Fibroblast of lung (primary cell): Measurements from ENCODE around the gene TTL. TPM values are rescaled to one million over a fixed set of nuclear protein-coding genes. Genes with fewer than 3 reads are reported as not detected.

Experiments used
- DNase-seq, 2 donors: peaks; one replicate each; pipeline versions ENCODE4 v3.0.0 to v3.0.0-alpha.2; 2010; ENCODE audit warnings: low read depth in 2 of 2
- H2AFZ ChIP-seq: 2 replicates; pipeline ENCODE4 v1.5.1; 2012; ENCODE audit warnings: low read length, control low read depth, inconsistent platforms
- H3K27ac ChIP-seq: 2 replicates; pipeline ENCODE4 v1.5.1; 2011; ENCODE audit warnings: low read length, control low read depth; ENCODE audit not compliant: insufficient read depth
- H3K27me3 ChIP-seq: 2 replicates; pipeline ENCODE4 v1.5.1; 2011; ENCODE audit warnings: mild to moderate bottlenecking, low read length; ENCODE audit not compliant: control insufficient read depth, insufficient read depth
- H3K36me3 ChIP-seq: 2 replicates; pipeline ENCODE4 v1.5.1; 2011; ENCODE audit warnings: low read length; ENCODE audit not compliant: control insufficient read depth, insufficient read depth
- H3K4me1 ChIP-seq: 2 replicates; pipeline ENCODE4 v1.5.1; 2011; ENCODE audit warnings: low read length; ENCODE audit not compliant: control insufficient read depth, insufficient read depth; ENCODE audit errors: extremely low read depth
- H3K4me2 ChIP-seq: 2 replicates; pipeline ENCODE4 v1.5.1; 2011; ENCODE audit warnings: low read length, control low read depth; ENCODE audit not compliant: insufficient read depth; ENCODE audit errors: extremely low read depth
- H3K4me3 ChIP-seq, 4 experiments: fragments of 200-600 bp in 1 of 4; sonication (generic) in 1 of 4; replicated peaks in 1 of 4; 2 replicates each; pipeline ENCODE4 v1.5.1; 2011 to 2016; ENCODE audit warnings: low read length in 4 of 4, low read depth in 3 of 4, mild to moderate bottlenecking in 3 of 4, control low read depth in 2 of 4, inconsistent platforms in 1 of 4, mixed read lengths in 1 of 4; ENCODE audit not compliant: insufficient read depth in 1 of 4; ENCODE audit errors: control extremely low read depth in 1 of 4
- H3K79me2 ChIP-seq: 2 replicates; pipeline ENCODE4 v1.5.1; 2012; ENCODE audit warnings: mild to moderate bottlenecking, low read length, inconsistent platforms; ENCODE audit not compliant: control insufficient read depth, insufficient read depth
- H3K9ac ChIP-seq: 2 replicates; pipeline ENCODE4 v1.5.1; 2011; ENCODE audit warnings: mild to moderate bottlenecking, low read length, control low read depth; ENCODE audit not compliant: insufficient read depth
- H3K9me3 ChIP-seq: 2 replicates; pipeline ENCODE4 v1.5.1; 2012; ENCODE audit warnings: low read depth, low read length; ENCODE audit not compliant: control insufficient read depth, insufficient read depth
- H4K20me1 ChIP-seq: 2 replicates; pipeline ENCODE4 v1.5.1; 2011; ENCODE audit warnings: low read length; ENCODE audit not compliant: control insufficient read depth, insufficient read depth; ENCODE audit errors: extremely low read depth
- CTCF ChIP-seq, 2 donors: IDR thresholded peaks in 1 of 2; conservative IDR thresholded peaks in 1 of 2; 1 replicate in 1 of 2; 2 replicates in 1 of 2; pipeline ENCODE4 v1.5.1; 2011 to 2012; ENCODE audit warnings: low read length in 2 of 2, control low read depth in 1 of 2, inconsistent platforms in 1 of 2, low read depth in 1 of 2, mild to moderate bottlenecking in 1 of 2
- EZH2 ChIP-seq: IDR thresholded peaks from 2 replicates; pipeline ENCODE4 v1.5.1; 2012; ENCODE audit warnings: low read length, control low read depth, mild to moderate bottlenecking; ENCODE audit errors: missing control alignments
- polyA plus RNA-seq, 2 donors: library from polyadenylated mRNA; depleted of rRNA in 1 of 2; stranded (reverse) in 1 of 2; unstranded in 1 of 2; fragments of >200 nt; gene quantifications; 2 replicates each; pipeline ENCODE4 v1.2.1, GENCODE V29; 2011 to 2012; ENCODE audit warnings: missing spikeins in 1 of 2
- total RNA-seq: library from RNA; depleted of rRNA; stranded (reverse); fragments of >200 nt; gene quantifications from 2 replicates; pipeline ENCODE4 v1.2.1, GENCODE V29; 2014

Gene TTL
- total and polyA plus RNA-seq, 2 donors (not counting 1 experiment from before 2014, with no cell fraction given) = 28.2 to 30.9 TPM

- peak; percentile 17 to 32 for DNase-seq
- peak overlapping the region; percentile 73 for H3K9ac ChIP-seq
Observed at GRCh38 chr2:112583497-112584133, 101.7 kb downstream of the TTL start.

GRCh38 chr2:112584134-112584890 is 102.4 kb downstream of the TTL start, which contains the start of gene CHCHD5:
TSS of gene CHCHD5 (plus strand) at chr2:112584609. CDS start at chr2:112584648, 39 bp downstream.
- H3K27ac ChIP-seq = peak within 1 kb of the TSS; percentile 98
- peaks cover 9% of the 10 kb centered on the region for H3K4me1 ChIP-seq
- no peaks in the 10 kb centered on the region for H4K20me1 ChIP-seq
- TF ChIP-seq CTCF (conservative IDR thresholded peaks at IDR 0.05 in 1 of 2, IDR thresholded peaks at IDR 0.05 in 1 of 2; ENCODE audit: low read depth in 1 of 2, low read length in 2 of 2) (peak in 1 of 2 donors; percentile 15), EZH2 (no peak)
- no peaks in the 10 kb centered on the region for H3K27me3 ChIP-seq
- peak within 1 kb of the TSS; percentile 83 to 94 (median 92) for H3K4me3 ChIP-seq
- H2AFZ ChIP-seq = peak within 1 kb of the TSS; percentile 96
- peaks cover 3% of the 10 kb centered on the region for H3K36me3 ChIP-seq
- peak; percentile 97 for DNase-seq
- no peaks in the 10 kb centered on the region for H3K9me3 ChIP-seq
- peak within 1 kb of the TSS; percentile 87 for H3K9ac ChIP-seq
- peak within 1 kb of the TSS; percentile 99 for H3K4me2 ChIP-seq
- no peaks in the 10 kb centered on the region for H3K79me2 ChIP-seq

More at GRCh38 chr2:112583497-112584133, 101.7 kb downstream of the TTL start:
- peak overlapping the region; percentile 83 to 94 (median 92) for H3K4me3 ChIP-seq
- peaks cover 12% of the 10 kb centered on the region for H3K4me1 ChIP-seq
- TF ChIP-seq CTCF (conservative IDR thresholded peaks at IDR 0.05 in 1 of 2, IDR thresholded peaks at IDR 0.05 in 1 of 2; ENCODE audit: low read depth in 1 of 2, low read length in 2 of 2) (no peak), EZH2 (no peak)
- H3K27ac ChIP-seq = peak overlapping the region; percentile 98
- peak overlapping the region; percentile 96 for H2AFZ ChIP-seq
- H3K36me3 ChIP-seq = peaks cover 3% of the 10 kb centered on the region
- peak overlapping the region; percentile 99 for H3K4me2 ChIP-seq
- no peaks in the 10 kb centered on the region for H3K9me3 ChIP-seq
- no peaks in the 10 kb centered on the region for H3K79me2 ChIP-seq
- no peaks in the 10 kb centered on the region for H4K20me1 ChIP-seq
- no peaks in the 10 kb centered on the region for H3K27me3 ChIP-seq

GRCh38 chr2:112584891-112585250 is 102.9 kb downstream of the TTL start:
- DNase-seq = no peak
- no peaks in the 10 kb centered on the region for H4K20me1 ChIP-seq
- peaks cover 9% of the 10 kb centered on the region for H3K4me1 ChIP-seq
- H3K4me3 ChIP-seq = peak overlapping the region; percentile 83 to 94 (median 92)
- H3K27ac ChIP-seq = peak overlapping the region; percentile 98
- no peaks in the 10 kb centered on the region for H3K9me3 ChIP-seq
- peaks cover 3% of the 10 kb centered on the region for H3K36me3 ChIP-seq
- peak overlapping the region; percentile 92 for H2AFZ ChIP-seq
- TF ChIP-seq CTCF (conservative IDR thresholded peaks at IDR 0.05 in 1 of 2, IDR thresholded peaks at IDR 0.05 in 1 of 2; ENCODE audit: low read depth in 1 of 2, low read length in 2 of 2) (no peak), EZH2 (no peak)
- H3K79me2 ChIP-seq = no peaks in the 10 kb centered on the region
- H3K9ac ChIP-seq = peak overlapping the region; percentile 87
- H3K4me2 ChIP-seq = peak overlapping the region; percentile 99
- no peaks in the 10 kb centered on the region for H3K27me3 ChIP-seq
